Thyroid gland (tissue), 4 donors: ENCODE data around the gene COQ2. TPM values are rescaled to one million over a fixed set of nuclear protein-coding genes. Genes with fewer than 3 reads are reported as not detected.

Source experiments
- DNase-seq, 2 donors: peaks; one replicate each; pipeline ENCODE4 v3.0.0-alpha.2; 2019
- H3K27ac ChIP-seq, 3 donors: fragments of 200-600 bp; sonication (generic); 1 replicate in 2 of 3; 2 replicates in 1 of 3; pipeline ENCODE4 v1.5.1; 2016 to 2019; ENCODE audit warnings: mild to moderate bottlenecking in 1 of 3, moderate library complexity in 1 of 3
- H3K27me3 ChIP-seq: fragments of 200-600 bp; sonication (generic); one replicate; pipeline ENCODE4 v1.5.1; 2019
- H3K36me3 ChIP-seq, 2 donors: fragments of 200-600 bp; sonication (generic); one replicate each; pipeline ENCODE4 v1.5.1; 2016 to 2019
- H3K4me1 ChIP-seq, 2 donors: fragments of 200-600 bp; sonication (generic); one replicate each; pipeline ENCODE4 v1.5.1; 2017 to 2019
- H3K4me3 ChIP-seq, 3 donors: fragments of 200-600 bp; sonication (generic); replicated peaks in 1 of 3; 1 replicate in 2 of 3; 2 replicates in 1 of 3; pipeline ENCODE4 v1.5.1; 2016; ENCODE audit warnings: mild to moderate bottlenecking in 1 of 3
- H3K9me3 ChIP-seq: fragments of 200-600 bp; sonication (generic); one replicate; pipeline ENCODE4 v1.5.1; 2017
- POLR2A ChIP-seq, 2 donors: fragments of 450-650 bp; IDR thresholded peaks; one replicate each; pipeline ENCODE4 v1.6.1; 2017; ENCODE audit warnings: antibody characterized with exemption in 2 of 2, mild to moderate bottlenecking in 2 of 2, moderate library complexity in 1 of 2
- WGBS, 2 donors: methylation state at CpG; one replicate each; pipeline ENCODE4 v1.1.5; 2017; 5-methylcytosine and 5-hydroxymethylcytosine counted together
- intact Hi-C: fragments of 100-400 bp; cut with DNase I; formaldehyde crosslinking; loops from one replicate; pipeline ENCODE4 v1.15.1; 2023
- total RNA-seq, 4 donors: library from RNA; depleted of rRNA; stranded (reverse); fragments of >200 nt; gene quantifications; one replicate each; pipeline ENCODE4 v1.2.3, GENCODE V29; 2016
- TF ChIP-seq, protein P1 (sequence below), 6 experiments: fragments of 200-600 bp in 3 of 6; fragments of 450-650 bp in 3 of 6; sonication (generic) in 3 of 6; IDR thresholded peaks; one replicate each; pipeline ENCODE4 v1.5.1; 2016 to 2019; ENCODE audit warnings: antibody characterized with exemption in 6 of 6, mild to moderate bottlenecking in 2 of 6, inconsistent platforms in 1 of 6, moderate library complexity in 1 of 6

COQ2 gene
- total RNA-seq, 4 donors from 2014 or later: 6.0 to 29.1 (median 14.0) TPM

DNA sequence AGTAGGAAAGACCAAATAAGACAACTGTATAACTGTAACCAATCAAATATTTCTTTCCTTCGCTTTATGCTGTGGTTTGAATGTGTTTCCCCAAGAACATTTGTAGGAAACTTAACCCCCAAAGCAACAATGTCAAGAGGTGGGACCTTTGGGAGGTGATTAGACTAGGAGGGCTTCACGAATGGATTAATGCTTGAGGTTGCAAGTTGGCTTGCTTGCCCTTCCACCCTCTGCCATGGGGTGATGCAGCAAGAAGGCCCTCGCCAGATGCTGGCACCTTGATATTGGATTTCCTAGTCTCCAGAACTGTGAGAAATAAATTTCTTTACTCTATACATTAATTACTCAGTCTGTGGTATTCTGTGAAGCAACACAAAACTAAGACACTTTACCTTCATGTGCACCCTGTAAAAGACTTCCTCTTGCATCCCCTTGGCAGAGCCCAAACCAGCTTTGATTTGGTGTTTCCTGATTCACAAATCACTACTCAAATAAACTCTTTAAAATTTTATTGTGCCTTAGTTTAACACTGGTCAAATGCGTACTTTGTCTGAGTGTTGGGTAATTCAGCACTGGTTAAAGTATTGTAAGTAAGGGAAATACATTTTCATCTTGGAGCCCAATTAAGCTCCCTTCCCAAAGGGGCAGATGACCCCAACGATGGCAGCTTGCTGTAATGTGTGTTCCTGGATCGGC lies 59.9 kb downstream of the COQ2 start:
- Histone ChIP-seq H3K27me3 (no peaks in the 10 kb centered on the region), H3K9me3 (no peaks in the 10 kb centered on the region), H3K27ac (no peak overlapping the region), H3K36me3 (no peaks in the 10 kb centered on the region), H3K4me3 (no peak overlapping the region), H3K4me1 (no peaks in the 10 kb centered on the region)
- TF ChIP-seq POLR2A (IDR thresholded peaks at IDR 0.05): no peak
- TF ChIP-seq, protein P1, sequence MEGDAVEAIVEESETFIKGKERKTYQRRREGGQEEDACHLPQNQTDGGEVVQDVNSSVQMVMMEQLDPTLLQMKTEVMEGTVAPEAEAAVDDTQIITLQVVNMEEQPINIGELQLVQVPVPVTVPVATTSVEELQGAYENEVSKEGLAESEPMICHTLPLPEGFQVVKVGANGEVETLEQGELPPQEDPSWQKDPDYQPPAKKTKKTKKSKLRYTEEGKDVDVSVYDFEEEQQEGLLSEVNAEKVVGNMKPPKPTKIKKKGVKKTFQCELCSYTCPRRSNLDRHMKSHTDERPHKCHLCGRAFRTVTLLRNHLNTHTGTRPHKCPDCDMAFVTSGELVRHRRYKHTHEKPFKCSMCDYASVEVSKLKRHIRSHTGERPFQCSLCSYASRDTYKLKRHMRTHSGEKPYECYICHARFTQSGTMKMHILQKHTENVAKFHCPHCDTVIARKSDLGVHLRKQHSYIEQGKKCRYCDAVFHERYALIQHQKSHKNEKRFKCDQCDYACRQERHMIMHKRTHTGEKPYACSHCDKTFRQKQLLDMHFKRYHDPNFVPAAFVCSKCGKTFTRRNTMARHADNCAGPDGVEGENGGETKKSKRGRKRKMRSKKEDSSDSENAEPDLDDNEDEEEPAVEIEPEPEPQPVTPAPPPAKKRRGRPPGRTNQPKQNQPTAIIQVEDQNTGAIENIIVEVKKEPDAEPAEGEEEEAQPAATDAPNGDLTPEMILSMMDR (IDR thresholded peaks at IDR 0.05): no peak
- DNase-seq: no peak
- intact Hi-C loops: no loop called here
- WGBS, 2 donors: 92 to 93% methylated on average over 6 of the region's 6 CpGs

DNA sequence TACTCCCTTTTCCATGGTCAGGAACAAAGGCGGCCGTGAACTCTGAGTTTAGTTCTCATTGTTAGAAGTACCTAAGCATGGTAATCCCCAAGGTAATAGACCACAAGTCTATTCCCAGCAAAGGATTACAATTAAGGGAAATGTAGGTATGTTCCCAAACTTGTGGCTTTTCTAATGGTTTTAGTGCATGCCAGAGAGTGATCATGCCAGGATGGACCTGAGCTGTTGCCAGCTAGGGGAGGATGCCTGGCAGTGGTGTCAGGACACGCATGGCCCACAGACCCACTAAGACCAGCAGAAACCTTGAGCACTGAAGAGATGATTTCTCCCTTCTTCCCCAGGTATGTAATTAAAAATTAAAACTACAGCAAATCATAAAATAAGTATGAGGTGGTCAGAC lies 60.8 kb downstream of the COQ2 start:
- Histone ChIP-seq H3K27me3 (no peaks in the 10 kb centered on the region), H3K36me3 (no peaks in the 10 kb centered on the region), H3K4me1 (no peaks in the 10 kb centered on the region), H3K9me3 (no peaks in the 10 kb centered on the region), H3K4me3 (no peak overlapping the region), H3K27ac (no peak overlapping the region)
- 90 to 95% methylated on average over 3 of the region's 3 CpGs for WGBS, 2 donors
- intact Hi-C loops: no loop called here
- no peak for DNase-seq
- TF ChIP-seq, protein P1 (IDR thresholded peaks at IDR 0.05): no peak

DNA sequence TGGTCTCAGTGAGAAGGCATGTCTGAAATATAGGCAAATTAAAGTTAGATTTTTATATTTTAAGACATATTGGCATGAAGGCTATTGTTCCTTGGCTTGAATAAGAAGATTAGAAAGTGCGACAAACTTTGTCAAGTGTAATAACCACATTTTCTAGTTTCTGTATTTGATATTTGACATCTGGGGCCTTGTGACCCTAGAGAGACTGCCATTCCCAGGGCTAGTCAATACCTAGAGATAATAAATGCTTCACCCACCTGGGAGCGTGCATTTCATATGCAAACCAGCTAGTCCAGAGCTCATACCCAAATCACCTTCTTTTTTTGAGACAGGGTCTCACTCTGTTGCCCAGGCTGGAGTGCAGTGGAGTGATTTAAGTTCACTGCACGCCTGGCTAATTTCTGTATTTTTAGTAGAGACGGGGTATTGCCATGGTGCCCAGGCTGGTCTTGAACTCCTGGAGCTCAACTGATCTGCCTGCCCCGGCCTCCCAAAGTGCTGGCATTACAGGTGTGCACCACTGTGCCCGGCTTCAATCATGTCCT lies 62.6 kb downstream of the COQ2 start:
- Histone ChIP-seq H3K27me3 (no peaks in the 10 kb centered on the region), H3K4me3 (no peak overlapping the region), H3K9me3 (no peaks in the 10 kb centered on the region), H3K27ac (no peak overlapping the region), H3K4me1 (no peaks in the 10 kb centered on the region), H3K36me3 (no peaks in the 10 kb centered on the region)
- WGBS, 2 donors: 84 to 93% methylated on average over 6 of the region's 6 CpGs
- DNase-seq: no peak
- no peak for TF ChIP-seq POLR2A (IDR thresholded peaks at IDR 0.05)
- TF ChIP-seq, protein P1 (IDR thresholded peaks at IDR 0.05): no peak
- intact Hi-C loops: no loop called here

DNA sequence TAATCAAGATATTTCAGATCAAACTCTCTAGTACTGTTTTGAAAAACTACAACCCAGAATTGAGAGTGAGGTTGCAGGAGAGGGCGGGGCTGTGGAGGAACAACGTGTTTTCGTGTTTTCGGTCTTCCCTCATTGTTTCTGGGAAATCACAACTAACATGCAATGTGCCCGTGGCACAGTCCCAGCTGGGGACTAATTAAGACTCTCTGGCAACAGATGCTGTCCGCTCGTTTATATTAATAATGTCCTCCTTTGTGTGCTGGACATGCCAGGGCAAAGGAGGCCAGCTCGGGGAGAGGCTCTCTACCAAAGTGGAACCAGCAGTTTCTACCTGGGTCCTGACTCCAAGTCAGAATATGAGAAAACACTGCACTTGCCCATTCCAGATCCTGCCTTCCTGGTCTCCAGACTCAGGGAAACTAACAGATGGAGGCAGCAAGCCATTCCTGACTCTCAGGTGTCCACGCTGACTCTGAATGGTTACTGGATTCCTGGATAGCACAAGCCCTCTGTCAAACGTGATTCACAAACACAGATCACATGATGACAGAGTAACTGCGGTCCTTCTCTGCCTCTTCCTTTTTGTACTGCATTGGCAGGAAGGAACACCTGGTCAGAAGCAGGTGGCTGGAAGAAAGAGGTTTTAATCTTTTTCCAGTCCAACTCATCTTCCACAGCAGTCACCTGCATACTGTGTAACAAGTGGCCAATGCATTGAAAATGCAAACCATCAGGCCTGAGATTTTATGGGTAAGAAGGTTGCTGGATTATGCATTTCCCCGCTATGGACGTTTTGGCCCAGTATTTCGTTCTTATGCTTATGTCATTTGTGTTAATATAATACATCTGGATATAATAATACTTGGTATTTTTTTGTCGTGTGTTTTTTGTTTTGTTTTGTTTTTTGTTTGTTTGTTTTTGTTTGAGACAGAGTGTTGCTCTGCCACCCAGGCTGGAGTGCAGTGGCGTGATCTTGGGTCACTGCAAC lies 65.0 kb downstream of the COQ2 start:
- 68 to 75% methylated on average over 16 of the region's 16 CpGs for WGBS, 2 donors
- no peak overlapping the region for H3K27ac ChIP-seq
- no peak overlapping the region for H3K4me3 ChIP-seq
- intact Hi-C loops: no loop called here
- no peak for DNase-seq
- H3K9me3 ChIP-seq: no peaks in the 10 kb centered on the region
- H3K36me3 ChIP-seq: no peaks in the 10 kb centered on the region
- H3K27me3 ChIP-seq: no peaks in the 10 kb centered on the region
- no peak for TF ChIP-seq POLR2A (IDR thresholded peaks at IDR 0.05)
- TF ChIP-seq, protein P1 (IDR thresholded peaks at IDR 0.05): no peak
- H3K4me1 ChIP-seq: no peaks in the 10 kb centered on the region
